ENCODE measurements around the gene DOCK1. TPM values are rescaled to one million over a fixed set of nuclear protein-coding genes. Genes with fewer than 3 reads are reported as not detected.

DOCK1 gene
- polyA plus RNA-seq, 5 donors = 54.9 to 72.3 (median 68.9) TPM

DNA sequence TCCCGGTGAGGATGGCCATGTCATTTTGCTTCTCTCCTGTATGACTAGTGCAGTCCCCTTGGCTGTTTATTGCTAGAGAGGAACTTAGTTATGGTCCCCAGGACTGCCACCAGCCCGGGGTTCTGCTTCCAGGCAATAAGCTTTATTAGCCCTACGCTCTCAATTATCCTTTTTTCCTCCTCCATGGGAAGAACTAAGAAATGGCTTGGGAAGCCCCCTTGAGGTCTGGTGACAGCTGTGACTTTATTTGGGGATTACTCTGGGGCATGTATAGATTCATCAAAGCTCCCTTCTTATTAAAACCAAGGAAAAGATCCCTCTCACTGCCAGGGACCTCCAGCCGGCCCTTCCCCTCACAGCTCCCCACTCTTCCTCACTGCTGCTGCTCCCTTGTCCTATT is 446.3 kb downstream of the DOCK1 start:
- DNase-seq = no peak

DNA sequence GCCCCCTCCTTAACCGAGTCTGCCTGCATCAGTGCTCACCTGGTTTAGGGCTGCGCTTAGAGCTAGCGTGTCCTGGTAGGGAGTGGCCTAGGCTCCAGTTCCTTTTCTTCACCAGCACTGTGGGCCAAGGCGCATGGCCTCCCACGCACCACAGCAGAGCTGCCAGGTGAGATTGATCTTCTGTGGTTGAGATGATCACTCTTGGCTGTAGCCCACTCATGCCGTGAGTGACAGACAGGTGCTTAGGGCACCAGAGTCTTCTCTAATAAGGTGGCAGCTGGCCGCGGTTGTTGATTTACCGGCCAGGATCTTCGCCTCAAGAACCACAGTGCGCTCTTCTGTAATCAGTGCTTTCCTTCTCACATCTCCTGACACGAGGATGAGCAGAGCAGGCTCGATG is 448.3 kb downstream of the DOCK1 start:
- no peak for DNase-seq

- DNase-seq = no peak
Measured at GRCh38 chr10:127354255-127354654, 449.0 kb downstream of the DOCK1 start.

DNA sequence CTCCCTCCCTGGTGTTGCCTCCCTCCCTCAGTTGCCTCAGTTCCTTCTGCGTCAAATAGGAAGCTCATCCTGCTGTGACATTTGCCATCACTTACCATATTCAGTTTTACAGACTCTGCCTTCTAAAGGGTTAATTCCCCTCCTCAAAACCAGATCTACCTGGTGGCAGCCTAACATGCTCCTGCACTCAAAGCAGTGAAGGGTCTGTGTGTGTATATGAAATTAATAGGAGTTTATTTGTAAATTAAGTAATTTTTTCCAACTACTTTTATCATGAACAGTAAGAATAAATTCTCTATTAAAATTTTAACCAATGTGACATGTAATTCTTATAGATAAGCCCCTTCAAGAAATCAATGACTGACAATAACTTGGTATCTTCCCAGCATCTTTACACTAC is 449.8 kb downstream of the DOCK1 start:
- no peak for DNase-seq

DNA sequence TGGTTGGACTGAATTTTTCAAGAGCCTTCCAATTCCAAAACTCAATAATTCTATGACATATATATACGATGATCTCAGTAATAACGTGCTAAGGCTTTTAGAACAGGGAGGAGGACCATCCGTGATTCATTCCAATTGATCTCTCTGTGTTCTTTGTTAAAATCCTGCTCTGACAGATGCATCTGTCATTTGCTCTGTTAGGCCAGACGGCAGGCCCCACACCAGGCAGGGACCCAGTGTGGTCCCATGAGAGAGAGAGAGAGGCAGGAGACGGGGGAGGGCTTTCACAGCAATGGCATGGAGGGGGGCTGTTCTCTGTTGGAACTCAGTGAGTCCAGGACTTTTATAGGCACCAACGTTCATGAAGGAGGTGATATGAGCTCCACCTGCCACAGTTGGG is 451.1 kb downstream of the DOCK1 start:
- no peak for DNase-seq

DNA sequence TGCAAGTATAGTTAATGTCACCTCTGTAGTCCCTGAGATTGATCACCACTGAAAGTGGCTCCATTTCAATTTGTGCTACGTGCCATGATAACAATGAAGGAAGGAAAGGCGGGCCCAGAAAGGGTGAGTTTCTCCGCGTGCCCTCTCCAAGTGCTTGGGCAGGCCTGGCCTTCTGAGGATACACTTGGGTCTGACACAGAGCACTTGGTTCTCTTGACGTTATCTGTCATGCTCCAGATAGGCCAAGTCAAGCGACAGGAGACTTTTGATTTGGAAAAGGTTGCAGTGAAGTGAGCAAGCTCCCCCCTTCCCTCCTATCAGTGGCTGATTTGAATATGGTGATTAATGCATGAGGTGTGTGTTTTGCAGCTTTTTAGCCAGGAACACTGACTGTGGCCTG is 452.0 kb downstream of the DOCK1 start:
- DNase-seq = no peak

DNA sequence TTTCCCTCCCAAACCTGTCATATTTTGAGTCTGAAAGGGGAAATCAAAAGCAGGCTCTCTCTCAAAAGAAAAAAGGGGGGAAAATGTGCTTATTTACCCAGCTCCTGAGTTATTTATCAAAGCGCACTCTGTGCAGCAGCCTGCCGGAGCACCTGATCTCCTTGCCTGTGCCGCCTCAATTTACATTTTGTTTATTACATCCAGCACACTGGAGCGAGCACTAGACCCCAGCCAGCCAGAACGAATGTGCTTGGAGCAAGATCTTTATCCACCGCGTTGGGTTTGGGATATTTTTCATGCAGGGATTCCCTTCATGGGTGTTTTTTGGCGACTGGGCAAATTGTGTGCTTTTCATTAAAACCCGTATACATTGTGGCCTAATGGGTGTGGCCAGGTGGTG is 453.1 kb downstream of the DOCK1 start:
- DNase-seq = no peak

- DNase-seq = no peak
Measured at GRCh38 chr10:127364034-127364433, 458.8 kb downstream of the DOCK1 start.

DNA sequence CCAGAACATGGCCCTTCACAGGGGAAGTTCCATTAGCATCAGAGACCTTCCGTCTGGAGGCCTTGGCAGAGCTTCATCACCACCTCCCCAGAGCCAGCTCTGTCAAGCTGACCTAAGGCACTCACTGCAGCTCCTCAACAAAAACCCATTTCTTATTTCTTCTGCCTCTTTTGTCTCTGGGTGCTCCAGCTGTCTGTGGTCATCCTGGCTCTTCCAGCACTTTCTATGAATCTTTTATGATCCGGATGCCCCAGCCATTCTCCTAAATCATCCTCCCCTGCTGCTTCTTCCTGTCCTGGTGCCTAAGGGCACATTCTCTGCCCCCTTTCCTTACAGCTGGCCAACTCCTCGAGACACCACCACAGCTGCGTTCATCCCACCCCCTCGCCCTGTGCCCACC is 462.9 kb downstream of the DOCK1 start:
- DNase-seq = no peak

GRCh38 chr10:127368929-127369328 is 463.7 kb downstream of the DOCK1 start:
- no peak for DNase-seq

GRCh38 chr10:127370601-127371000 is 465.4 kb downstream of the DOCK1 start:
- DNase-seq = no peak

GRCh38 chr10:127372361-127372760 is 467.1 kb downstream of the DOCK1 start:
- DNase-seq = no peak

- no peak for DNase-seq
Measured at GRCh38 chr10:127374074-127374680, 468.9 kb downstream of the DOCK1 start.

GRCh38 chr10:127374901-127375300 is 469.7 kb downstream of the DOCK1 start:
- DNase-seq = no peak

GRCh38 chr10:127375461-127375860 is 470.2 kb downstream of the DOCK1 start:
- peak in 1 of 2 donors; percentile 10 for DNase-seq

- DNase-seq = no peak
Measured at GRCh38 chr10:127376071-127376470, 470.8 kb downstream of the DOCK1 start.

- no peak for DNase-seq
Measured at GRCh38 chr10:127378628-127379027, 473.4 kb downstream of the DOCK1 start.

DNA sequence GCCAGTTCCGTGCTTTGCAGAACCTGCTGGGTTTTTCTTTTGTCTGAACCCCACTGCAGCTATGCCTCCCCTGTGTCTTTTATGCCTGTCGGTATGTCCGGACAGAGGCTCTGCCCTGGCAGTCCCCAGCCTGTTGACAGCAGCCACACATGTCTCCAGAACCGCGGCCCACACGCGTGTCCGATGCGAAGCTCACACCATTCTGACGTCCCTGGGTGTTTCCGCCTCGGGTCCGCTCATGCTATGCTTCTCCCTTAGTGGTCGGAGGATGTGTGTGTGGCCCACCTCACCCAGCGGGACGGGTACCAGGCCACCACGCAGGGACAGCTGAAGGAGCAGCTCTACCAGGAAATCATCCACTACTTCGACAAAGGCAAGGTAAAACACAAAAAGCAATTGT is 479.3 kb downstream of the DOCK1 start:
- DNase-seq = no peak

DNA sequence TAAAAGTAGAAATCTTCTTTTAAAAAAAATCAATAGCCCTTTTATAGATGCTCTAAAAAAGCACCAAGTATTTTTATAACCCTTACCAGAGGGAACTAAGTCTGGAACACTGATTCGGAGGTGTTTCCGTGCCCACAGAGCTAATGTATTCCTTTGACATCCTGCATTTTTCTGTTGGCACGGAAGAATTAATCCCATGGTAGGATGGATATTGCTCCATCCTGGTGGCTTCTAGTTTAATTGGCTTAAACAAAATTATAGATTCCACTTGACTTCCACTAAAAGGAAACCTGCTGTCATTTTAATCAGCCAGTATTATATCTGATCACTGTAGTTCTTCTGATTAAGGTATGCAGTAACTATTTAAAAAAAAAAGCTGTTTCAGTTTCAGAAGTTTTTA is 479.8 kb downstream of the DOCK1 start:
- DNase-seq = no peak

DNA sequence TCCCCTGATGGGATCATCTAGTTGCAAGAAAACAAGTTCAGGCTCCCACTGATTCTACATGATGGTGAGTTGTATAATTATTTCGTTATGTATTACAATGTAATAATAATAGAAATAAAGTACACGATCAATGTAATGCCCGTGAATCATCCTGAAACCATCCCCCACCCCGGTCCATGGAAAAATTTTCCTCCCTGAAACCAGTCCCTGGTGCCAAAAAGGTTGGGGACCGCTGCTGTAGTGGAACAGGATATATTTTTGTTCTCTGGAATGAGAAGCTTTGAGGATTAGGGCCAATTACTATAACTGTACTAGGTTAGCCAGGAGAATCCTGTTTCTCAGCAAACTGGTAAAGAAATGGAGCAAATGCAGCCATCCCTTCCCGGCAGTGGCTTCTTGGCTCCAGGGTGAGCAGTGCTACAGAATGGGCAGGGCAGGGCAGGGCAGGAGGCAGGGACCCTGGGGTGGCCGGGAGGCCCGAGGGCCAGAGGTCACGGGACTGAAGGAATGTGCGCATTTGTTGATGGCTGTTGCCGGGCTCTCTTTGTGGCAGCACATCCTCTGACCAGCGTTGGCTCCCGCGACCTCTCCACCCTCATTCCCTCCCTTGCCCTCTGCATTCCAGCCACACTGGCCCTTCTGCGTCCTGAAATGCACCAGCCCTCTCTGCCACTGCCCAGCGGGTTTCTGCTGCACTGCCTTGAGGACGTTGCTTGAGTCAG is 481.5 kb downstream of the DOCK1 start:
- DNase-seq = no peak

- no peak for DNase-seq
Measured at GRCh38 chr10:127391875-127392274, 486.6 kb downstream of the DOCK1 start.

GRCh38 chr10:127392351-127393235 is 487.4 kb downstream of the DOCK1 start:
- peak; percentile 28 to 69 for DNase-seq
